A549 treated with DMSO at 1 μM for 4 hours (cell line): ENCODE data around the gene ZSCAN12. TPM values are rescaled to one million over a fixed set of nuclear protein-coding genes. Genes with fewer than 3 reads are reported as not detected.

ENCODE experiments used
- total RNA-seq: library from RNA; stranded (reverse); fragments of 200-300 nt; extraction: Qiagen RNA extraction; gene quantifications from 5 replicates; pipeline ENCODE4 v1.2.3, GENCODE V29; 2022; ENCODE audit warnings: low read depth

The ZSCAN12 gene
- total RNA-seq: 1.5 to 1.9 TPM (median 1.8 TPM) in 5 replicates

DNA sequence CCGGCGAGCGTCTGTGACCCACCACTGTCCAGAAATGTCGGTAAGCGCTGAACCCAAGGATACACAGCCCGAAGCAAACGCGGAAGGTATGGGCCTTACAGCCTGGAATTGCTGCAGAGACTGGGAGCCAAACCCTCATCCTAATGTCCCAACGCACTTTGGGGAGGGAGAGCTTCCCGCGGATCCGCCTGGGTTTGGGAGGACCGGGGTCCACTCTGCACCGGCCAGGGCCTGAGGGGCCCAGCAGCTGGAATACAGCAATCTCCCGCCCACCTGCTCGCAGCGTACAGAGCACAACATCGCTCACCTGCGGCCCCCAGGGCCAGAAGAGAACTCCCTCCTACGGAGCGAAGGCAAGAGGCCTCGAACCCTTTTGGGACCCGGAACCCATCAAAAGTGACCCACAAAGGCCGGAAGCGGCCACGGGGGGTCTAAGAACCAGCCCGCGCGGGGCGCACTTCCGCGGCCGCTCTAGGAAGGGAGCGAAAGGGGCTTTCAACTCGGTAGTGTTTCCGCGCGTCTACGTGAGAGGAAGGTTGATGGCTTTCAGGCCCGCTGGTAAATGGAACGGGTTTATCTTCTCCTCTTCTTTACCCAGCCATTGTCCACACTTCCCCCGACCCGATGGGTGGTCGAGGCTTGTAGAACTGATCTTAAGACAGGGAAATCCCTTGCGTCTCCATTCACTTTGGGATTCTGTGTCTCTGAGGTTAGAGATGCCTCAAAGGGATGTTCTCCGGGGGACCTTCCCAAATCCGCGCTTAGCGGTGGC, at the start of gene ZSCAN12:
ZSCAN12 (minus strand) TSS at position 398 of the 772 bp plus-strand sequence. CDS start 1,342 bp downstream, outside the sequence.

DNA sequence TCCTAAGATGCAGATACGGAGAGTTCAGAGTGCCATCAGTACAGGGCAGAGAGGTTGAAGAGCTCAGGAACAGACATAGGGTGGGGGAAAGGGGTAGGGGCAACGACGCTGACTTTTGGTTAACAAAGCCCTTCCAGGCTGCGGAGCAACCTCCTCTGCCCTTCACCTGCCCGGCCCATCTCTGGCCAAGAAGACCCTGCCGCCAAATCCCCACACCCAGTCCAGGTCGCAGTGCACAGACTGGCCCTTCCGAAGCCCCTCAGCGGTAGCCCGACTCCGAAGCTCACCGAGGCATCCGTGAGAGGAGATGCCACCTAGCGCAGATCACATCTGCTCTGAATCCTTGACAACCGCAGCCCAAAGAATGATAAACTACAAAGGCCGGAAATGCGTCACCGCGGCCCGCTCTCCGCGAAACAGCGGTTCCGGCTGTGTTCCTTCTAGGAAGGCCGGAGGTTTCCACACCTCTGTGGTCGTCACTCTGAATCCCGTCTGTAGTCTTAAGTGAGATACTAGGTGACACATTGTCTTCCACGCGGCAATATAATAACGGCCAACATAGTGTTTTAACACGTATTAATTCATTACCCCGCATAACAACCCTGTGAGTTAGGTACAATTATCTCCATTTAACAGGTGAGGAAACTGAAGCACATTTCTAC, 43.7 kb upstream of the ZSCAN12 start, which contains the start of gene ZSCAN23:
ZSCAN23 (minus strand) TSS at position 380 of the 662 bp plus-strand sequence. CDS start 7,225 bp downstream, outside the sequence.

GRCh38 chr6:28349892-28350737, 49.4 kb downstream of the ZSCAN12 start, which contains the start of gene ZKSCAN3:
Gene ZKSCAN3 (plus strand): TSS chr6:28349947. CDS start chr6:28359587, 9,640 bp downstream.

GRCh38 chr6:28335564-28336283, 63.8 kb downstream of the ZSCAN12 start, which contains the start of gene ZSCAN31:
Gene ZSCAN31 (minus strand): TSS chr6:28336148. CDS start chr6:28329683, 6,465 bp downstream.

Other genes starting within 250 kb of the ZSCAN12 start
- 7.1 to 8.7 TPM (median 7.9 TPM) in 5 replicates for gene ZSCAN9, start 174.5 kb downstream of the ZSCAN12 start, total RNA-seq
- gene ZKSCAN4, start 147.5 kb downstream of the ZSCAN12 start, total RNA-seq: 2.3 to 2.7 TPM (median 2.7 TPM) in 5 replicates
- not detected in 5 replicates for gene NKAPL, start 140.4 kb downstream of the ZSCAN12 start, total RNA-seq
- gene ZSCAN26, start 132.6 kb downstream of the ZSCAN12 start, total RNA-seq: 5.0 to 7.7 TPM (median 6.5 TPM) in 5 replicates
- 3.9 to 5.8 TPM (median 5.0 TPM) in 5 replicates for gene PGBD1, start 118.2 kb downstream of the ZSCAN12 start, total RNA-seq
- 1.6 to 2.8 TPM (median 2.2 TPM) in 5 replicates for gene ZSCAN31, start 63.6 kb downstream of the ZSCAN12 start, total RNA-seq
- gene ZKSCAN3, start 49.8 kb downstream of the ZSCAN12 start, total RNA-seq: 1.3 to 2.0 TPM (median 1.8 TPM) in 5 replicates
- not detected in 5 replicates for gene ZSCAN23, start 43.7 kb upstream of the ZSCAN12 start, total RNA-seq
- not detected in 5 replicates for gene GPX6, start 116.0 kb upstream of the ZSCAN12 start, total RNA-seq
- gene GPX5, start 126.1 kb upstream of the ZSCAN12 start, total RNA-seq: not detected in 5 replicates